ENCODE results near the gene PLXDC1.

Gene PLXDC1

DNA sequence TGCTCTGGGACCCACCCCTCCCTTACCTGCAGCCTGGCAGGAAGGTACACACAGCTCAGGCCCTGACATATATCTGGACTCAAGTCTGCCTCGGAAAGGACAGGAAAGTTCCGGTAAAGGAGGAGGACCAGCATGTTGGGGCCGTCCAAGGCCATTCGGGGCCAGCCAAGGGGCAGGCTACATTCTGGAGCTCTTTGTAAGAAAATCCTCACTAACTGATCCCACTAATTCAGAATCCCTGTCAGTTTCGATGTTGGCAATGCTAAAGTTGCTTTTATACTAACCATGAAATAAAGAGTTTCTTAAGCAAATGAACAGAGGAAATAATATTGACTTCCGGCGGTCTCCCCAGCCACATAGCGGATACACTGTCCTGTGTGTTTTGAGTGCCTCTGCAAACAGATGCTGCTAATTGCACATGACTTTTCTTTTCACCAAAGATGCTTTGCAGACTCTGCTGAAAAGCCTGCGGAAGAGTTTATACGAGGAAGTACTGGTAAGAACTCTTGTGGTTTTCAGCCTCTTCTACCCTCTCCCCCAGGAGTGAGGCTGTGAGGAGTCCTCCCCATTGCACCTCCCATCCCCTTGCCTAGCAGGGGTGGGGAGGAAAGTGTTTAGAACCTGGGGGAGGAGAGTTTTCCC, 54.8 kb downstream of the PLXDC1 start:
- DNase-seq (ENCODE audit: low spot score) = no peak

DNA sequence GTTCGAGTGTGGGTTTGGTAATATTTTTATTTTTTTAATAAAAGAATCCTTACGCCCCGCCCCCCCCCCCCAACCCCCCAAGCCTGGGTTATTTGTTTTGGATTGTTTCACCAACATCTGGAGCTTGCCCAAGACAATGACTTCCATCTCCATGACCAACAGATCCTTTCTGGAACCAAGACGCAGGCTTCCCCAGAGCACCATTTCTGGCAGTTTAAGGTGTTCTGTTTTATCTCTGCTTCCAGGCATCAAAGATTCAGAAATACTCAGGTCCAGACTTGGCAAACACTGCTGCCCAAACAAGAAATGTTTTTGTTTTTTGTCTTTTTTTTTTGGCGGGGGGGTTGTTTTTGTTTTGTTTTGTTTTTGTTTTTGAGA, 56.1 kb downstream of the PLXDC1 start:
- no peak for DNase-seq (ENCODE audit: low spot score)

GRCh38 chr17:39094607-39095308, 56.7 kb downstream of the PLXDC1 start:
- no peak for DNase-seq (ENCODE audit: low spot score)

DNA sequence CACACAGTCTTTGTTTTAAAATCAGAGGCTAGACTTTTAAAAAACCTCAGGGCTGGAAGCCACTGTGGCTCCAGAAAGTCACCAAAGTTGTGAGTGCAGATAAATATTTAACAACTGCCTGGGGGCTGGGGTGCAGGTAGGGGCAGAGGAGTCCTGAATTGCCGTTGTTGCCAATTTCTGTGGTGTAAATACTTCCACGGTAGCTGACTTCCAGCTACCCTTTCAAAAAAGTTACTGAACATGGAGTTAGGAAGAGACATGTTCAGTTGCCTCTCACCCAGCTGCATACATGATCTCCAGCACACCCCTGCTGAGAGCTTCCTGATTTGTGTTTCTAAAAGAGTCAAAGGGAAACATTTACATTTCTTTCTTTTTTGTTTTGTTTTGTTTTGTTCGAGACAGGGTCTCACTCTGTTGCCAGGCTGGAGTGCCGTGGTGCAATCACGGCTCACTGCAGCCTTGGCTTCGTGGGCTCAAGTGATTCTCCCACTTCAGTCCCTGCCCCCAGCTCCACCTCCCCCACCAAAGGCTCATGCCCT, 58.7 kb downstream of the PLXDC1 start:
- no peak for DNase-seq (ENCODE audit: low spot score)

- no peak for DNase-seq (ENCODE audit: low spot score)
Observed at GRCh38 chr17:39090908-39091665, 60.4 kb downstream of the PLXDC1 start.

DNA sequence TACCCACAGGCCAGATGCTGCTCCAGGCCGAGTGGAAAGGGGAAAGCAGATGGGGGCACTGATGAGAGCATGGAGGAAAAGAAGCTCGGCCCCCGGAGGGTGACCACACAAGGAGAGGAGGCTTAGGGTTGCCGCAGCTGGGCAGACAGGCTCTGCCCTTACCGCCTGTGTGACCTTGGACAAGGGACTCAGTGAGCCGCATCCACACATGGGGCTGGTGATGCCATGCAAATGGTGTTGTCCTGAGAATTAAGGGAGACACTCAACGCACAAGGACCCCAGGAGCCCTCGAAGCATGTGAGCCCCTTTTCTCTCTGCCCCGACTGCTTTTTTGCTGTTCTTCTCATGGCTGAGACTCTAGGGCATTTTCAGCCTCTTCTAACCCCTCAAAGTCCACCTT, 61.0 kb downstream of the PLXDC1 start:
- DNase-seq (ENCODE audit: low spot score) = no peak

DNA sequence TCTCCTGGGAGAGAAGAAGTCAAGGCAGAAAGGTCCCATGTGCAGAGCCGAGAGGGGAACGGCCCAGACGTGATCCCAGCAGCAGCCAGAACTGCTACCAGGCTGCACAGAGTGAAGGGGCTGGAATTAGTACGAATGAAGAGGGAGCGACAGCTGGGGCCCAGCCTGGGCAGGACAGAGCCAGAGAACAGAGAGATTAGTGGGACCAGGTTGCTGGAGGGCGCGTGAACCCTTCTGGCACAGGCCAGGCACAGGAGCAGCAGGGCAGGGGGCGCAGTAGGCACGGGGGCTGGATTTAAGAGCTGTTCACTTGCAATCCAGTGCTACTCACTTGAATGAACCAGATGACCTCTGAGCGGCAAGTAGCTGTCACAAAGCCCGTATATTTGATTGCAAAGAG, 66.9 kb downstream of the PLXDC1 start:
- DNase-seq (ENCODE audit: low spot score) = no peak

DNA sequence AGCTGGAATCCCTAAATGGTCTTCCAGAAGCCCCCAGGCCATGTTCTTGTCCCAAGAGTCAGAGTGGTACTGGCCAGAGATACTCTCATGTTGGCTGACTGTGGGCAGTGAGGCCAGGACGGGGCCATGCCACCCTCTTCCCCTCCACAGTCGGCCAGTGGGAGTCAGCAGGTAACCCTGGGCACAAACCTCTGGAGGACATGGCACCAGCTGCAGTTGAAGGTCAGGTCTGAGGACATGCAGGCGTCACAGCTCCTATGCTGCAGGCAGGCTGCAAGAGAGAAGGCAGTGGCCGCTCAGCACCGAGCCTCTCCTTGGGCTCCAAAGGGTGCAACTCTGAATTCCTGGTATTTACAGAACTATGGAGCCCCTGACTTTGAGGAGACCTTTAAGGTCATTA, 68.2 kb downstream of the PLXDC1 start:
- DNase-seq (ENCODE audit: low spot score) = no peak

DNA sequence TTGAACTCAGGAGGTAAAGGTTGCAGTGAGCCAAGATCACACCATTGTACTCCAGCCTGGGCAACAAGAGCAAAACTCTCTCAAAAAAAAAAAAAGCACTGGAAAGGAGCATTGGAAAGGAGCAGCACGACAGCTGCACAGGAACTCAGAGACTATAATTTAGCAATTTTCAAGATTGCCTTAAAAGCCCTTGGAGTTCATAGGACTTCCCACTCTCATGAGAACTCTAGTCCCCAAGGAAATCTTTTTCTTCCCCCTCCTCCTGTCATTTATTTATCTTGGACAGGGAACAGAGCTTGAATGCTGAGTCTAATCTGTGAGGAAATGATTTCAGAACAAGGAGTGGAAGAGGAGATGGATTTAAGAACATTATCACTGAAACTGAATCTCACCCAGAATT, 69.0 kb downstream of the PLXDC1 start:
- no peak for DNase-seq (ENCODE audit: low spot score)

GRCh38 chr17:39081851-39082250, 69.6 kb downstream of the PLXDC1 start:
- DNase-seq (ENCODE audit: low spot score) = no peak

- no peak for DNase-seq (ENCODE audit: low spot score)
Observed at GRCh38 chr17:39080421-39081078, 70.9 kb downstream of the PLXDC1 start.

- no peak for DNase-seq (ENCODE audit: low spot score)
Observed at GRCh38 chr17:39079836-39080235, 71.6 kb downstream of the PLXDC1 start.

DNA sequence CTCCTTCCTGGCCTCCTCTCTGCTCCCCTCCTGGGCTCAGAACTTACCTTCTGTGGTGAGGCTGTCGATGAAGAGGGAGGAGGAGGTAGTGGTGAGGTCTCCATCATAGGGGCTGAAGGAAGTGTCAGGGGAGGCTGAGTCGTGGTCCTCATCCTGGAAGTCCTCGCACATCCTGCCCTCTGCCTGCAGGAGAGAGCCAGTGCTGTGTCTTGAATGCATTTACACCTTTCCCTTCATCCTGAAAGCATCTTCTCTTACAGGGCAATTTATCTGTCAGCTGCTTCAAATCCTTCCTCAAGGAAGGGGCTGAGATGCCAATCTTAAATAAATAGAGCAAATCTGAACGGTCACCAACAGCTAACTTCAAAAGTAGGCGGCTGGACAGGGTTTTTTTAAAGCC, 73.6 kb downstream of the PLXDC1 start:
- no peak for DNase-seq (ENCODE audit: low spot score)

GRCh38 chr17:39077252-39077651, 74.2 kb downstream of the PLXDC1 start:
- DNase-seq (ENCODE audit: low spot score) = no peak

DNA sequence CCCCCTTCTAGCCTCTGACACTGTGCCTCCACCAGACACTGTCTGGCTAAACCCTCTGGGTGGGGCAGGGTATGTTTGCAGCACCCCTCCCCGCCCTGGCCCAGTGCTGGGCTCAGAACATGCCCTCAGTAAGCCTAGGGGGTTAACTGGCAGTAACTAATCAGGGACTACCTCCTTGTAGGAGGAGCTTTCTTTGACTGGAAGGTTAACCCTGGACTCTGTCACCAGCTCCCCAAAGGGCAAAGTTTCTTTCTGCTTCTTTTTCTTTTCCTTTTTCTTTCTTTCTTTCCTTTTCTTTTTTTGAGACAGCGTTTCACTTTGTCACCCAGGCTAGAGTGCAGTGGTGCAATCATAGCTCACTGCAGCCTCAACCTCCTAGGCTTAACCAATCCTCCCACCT, 76.8 kb downstream of the PLXDC1 start:
- DNase-seq (ENCODE audit: low spot score) = no peak

DNA sequence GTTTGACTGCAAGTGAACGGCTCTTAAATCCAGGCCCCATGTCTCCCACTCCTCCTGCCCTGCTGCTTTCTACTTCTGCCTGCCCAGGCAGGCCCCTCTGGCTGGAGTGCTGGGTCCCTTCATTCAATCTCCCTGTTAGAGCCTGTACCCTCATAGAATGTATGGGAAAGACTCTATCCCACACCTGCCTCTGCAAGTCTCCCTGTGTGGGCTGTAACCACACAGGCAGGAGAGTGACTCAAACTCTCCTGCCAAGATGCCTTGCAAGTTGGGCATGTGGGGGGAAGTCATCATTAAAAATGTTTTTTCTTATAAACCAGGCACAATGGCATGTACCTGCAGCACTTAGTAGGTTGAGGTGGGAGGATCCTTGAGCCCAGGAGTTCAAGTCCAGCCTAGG, 77.5 kb downstream of the PLXDC1 start:
- no peak for DNase-seq (ENCODE audit: low spot score)

DNA sequence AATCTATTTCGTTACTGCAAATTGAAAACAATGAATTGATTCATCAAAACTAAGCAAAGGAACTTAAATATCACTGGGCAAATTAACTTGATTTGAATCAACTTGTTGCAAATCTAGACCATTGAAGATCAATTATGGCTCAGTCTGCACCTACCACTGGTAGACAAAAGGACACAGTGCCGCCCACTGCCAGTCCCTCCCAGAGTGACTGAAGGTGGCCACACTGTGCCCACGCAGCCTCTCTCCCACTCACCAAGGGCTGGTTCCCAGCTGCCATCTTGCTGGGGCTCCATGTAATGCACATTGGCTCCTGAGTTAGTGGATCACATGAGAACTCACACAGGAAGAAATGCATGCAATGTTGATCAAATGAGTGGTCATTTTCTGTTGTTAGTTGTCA, 78.1 kb downstream of the PLXDC1 start:
- DNase-seq (ENCODE audit: low spot score) = no peak

GRCh38 chr17:39071573-39071972, 79.9 kb downstream of the PLXDC1 start:
- no peak for DNase-seq (ENCODE audit: low spot score)

DNA sequence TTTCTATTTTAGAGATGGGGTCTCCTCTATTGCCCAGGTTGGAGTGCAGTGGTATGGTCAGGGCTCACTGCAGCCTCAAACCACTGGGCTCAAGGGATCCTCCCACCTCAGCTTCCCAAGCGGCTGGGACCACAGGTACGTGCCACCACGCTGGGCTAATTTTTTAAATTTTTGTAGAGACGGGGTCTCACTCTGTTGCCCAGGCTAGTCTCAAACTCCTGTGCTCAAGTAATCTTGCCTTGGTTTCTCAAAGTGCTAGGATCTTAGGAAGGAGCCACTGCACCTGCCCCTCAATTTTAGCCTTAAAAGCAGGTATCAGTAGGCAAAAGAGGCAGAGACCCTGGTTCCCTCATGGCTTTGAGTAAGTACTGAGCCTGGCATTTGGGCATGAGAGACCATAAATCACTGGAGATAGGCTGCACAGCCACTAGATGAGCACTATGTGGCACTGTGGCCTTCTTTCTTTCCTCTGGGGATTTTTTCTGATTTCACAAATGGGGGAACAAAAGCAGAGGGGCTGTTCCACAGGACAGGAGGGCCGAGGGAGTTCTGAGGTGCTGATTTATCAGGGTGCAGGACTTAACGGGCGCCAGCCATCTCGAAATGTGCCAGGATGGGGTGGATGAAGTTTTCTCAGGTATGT, 82.2 kb downstream of the PLXDC1 start:
- DNase-seq (ENCODE audit: low spot score) = peak; percentile 38

GRCh38 chr17:39064819-39065218, 86.6 kb downstream of the PLXDC1 start:
- no peak for DNase-seq (ENCODE audit: low spot score)

- DNase-seq (ENCODE audit: low spot score) = no peak
Observed at GRCh38 chr17:39064374-39064773, 87.1 kb downstream of the PLXDC1 start.

GRCh38 chr17:39063681-39064069, 87.8 kb downstream of the PLXDC1 start:
- no peak for DNase-seq (ENCODE audit: low spot score)
